GM12878 (cell line): ENCODE data around the gene EXO1. TPM values are rescaled to one million over a fixed set of nuclear protein-coding genes. Genes with fewer than 3 reads are reported as not detected.

Experiments
- CHD2 ChIP-seq: IDR thresholded peaks from 2 replicates; pipeline ENCODE4 v1.6.1; 2011; ENCODE audit warnings: low read depth, low read length, improper control_type of control experiment, borderline replicate concordance
- FOS ChIP-seq: IDR thresholded peaks from 3 replicates; pipeline ENCODE4 v1.6.1; 2011; ENCODE audit warnings: borderline replicate concordance; ENCODE audit not compliant: insufficient read length; ENCODE audit errors: extremely low read depth
- MTA3 ChIP-seq: IDR thresholded peaks from 2 replicates; pipeline ENCODE4 v1.6.1; 2012; ENCODE audit warnings: low read length, inconsistent platforms, borderline replicate concordance
- NRF1 ChIP-seq: conservative IDR thresholded peaks from 2 replicates; pipeline ENCODE4 v1.6.1; 2011; ENCODE audit warnings: mild to moderate bottlenecking, low read depth, low read length, improper control_type of control experiment
- RELA ChIP-seq: fragments of 450-650 bp; IDR thresholded peaks from 2 replicates; pipeline ENCODE4 v1.8.0; 2014; ENCODE audit warnings: borderline replicate concordance; ENCODE audit not compliant: partially characterized antibody
- polyA plus RNA-seq, 11 experiments: library from polyadenylated mRNA; depleted of rRNA in 4 of 11; unstranded in 6 of 11; stranded (reverse) in 5 of 11; fragments of >200 nt; fragmentation: Nextera tagmentation in 4 of 11; fragmentation: Illumina TruSeq in 1 of 11; extraction: Ambion mirVana in 4 of 11; extraction: Trizol in 1 of 11; gene quantifications; 1 replicate in 1 of 11; 2 replicates in 10 of 11; pipeline versions ENCODE4 v1.2.1 to v1.2.3, GENCODE V29; 2011 to 2016; ENCODE audit warnings: inconsistent platforms in 2 of 11, missing spikeins in 2 of 11, low read depth in 1 of 11
- total RNA-seq, 4 experiments: library from RNA; depleted of rRNA in 3 of 4; stranded (reverse); fragments of >200 nt in 3 of 4; fragmentation: Illumina TruSeq in 1 of 4; extraction: Trizol in 1 of 4; gene quantifications; 2 replicates each; pipeline versions ENCODE4 v1.2.1 to v1.2.3, GENCODE V29; 2013 to 2021
- TF ChIP-seq, protein P1 (sequence below): IDR thresholded peaks from 2 replicates; pipeline ENCODE4 v1.6.1; 2012; ENCODE audit warnings: mild to moderate bottlenecking, low read depth, low read length
- TF ChIP-seq, protein P2 (sequence below), 3 experiments: IDR thresholded peaks in 2 of 3; conservative IDR thresholded peaks in 1 of 3; 2 replicates each; pipeline ENCODE4 v1.5.1; 2011; ENCODE audit warnings: low read depth in 3 of 3, low read length in 3 of 3, mild to moderate bottlenecking in 3 of 3, control low read depth in 2 of 3, moderate library complexity in 2 of 3, inconsistent platforms in 1 of 3, mixed read lengths in 1 of 3; ENCODE audit not compliant: control insufficient read depth in 2 of 3, insufficient read depth in 1 of 3; ENCODE audit errors: extremely low read depth in 1 of 3
- TF ChIP-seq, protein P3 (sequence below): fragments of 450-650 bp; IDR thresholded peaks from 2 replicates; pipeline ENCODE4 v1.6.1; 2017; ENCODE audit warnings: borderline replicate concordance

The EXO1 gene
- total and polyA plus RNA-seq, 10 of the 15 experiments (the other 5 are each of a cell fraction or from before 2014, with no cell fraction given): 8.7 to 43.4 (median 30.6) TPM

DNA sequence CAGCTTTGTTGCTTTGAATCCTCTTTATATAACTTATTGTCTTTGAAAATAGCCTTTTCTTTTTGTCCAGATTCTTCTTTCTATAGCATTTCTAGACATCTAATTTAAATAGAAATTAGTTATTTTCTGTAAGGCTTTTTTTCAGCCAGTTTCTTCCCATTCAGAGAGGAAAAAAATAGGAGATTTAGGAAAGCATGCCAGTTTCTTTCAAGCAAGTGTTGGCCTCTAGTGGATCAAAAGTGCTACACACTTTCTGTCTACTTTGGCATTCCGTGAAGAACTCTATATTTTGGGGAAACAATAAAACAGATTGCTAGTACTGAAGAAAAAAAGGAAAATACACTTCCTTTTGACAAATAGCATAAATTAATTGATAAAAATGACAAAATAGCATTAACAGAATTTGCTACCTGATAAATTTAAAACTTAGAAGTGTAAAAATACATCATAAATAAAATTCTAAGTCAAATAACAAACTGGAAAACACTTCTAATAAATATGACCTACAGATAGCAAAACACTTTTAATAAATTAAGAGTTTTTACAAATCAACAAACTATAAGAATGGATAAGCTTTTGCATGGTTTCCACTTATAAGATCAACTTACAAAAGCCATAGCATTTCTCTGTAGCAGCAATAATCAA is 13.1 kb upstream of the EXO1 start (continued):
- TF ChIP-seq, protein P1, sequence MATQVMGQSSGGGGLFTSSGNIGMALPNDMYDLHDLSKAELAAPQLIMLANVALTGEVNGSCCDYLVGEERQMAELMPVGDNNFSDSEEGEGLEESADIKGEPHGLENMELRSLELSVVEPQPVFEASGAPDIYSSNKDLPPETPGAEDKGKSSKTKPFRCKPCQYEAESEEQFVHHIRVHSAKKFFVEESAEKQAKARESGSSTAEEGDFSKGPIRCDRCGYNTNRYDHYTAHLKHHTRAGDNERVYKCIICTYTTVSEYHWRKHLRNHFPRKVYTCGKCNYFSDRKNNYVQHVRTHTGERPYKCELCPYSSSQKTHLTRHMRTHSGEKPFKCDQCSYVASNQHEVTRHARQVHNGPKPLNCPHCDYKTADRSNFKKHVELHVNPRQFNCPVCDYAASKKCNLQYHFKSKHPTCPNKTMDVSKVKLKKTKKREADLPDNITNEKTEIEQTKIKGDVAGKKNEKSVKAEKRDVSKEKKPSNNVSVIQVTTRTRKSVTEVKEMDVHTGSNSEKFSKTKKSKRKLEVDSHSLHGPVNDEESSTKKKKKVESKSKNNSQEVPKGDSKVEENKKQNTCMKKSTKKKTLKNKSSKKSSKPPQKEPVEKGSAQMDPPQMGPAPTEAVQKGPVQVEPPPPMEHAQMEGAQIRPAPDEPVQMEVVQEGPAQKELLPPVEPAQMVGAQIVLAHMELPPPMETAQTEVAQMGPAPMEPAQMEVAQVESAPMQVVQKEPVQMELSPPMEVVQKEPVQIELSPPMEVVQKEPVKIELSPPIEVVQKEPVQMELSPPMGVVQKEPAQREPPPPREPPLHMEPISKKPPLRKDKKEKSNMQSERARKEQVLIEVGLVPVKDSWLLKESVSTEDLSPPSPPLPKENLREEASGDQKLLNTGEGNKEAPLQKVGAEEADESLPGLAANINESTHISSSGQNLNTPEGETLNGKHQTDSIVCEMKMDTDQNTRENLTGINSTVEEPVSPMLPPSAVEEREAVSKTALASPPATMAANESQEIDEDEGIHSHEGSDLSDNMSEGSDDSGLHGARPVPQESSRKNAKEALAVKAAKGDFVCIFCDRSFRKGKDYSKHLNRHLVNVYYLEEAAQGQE: no peak
- TF ChIP-seq, protein P2, sequence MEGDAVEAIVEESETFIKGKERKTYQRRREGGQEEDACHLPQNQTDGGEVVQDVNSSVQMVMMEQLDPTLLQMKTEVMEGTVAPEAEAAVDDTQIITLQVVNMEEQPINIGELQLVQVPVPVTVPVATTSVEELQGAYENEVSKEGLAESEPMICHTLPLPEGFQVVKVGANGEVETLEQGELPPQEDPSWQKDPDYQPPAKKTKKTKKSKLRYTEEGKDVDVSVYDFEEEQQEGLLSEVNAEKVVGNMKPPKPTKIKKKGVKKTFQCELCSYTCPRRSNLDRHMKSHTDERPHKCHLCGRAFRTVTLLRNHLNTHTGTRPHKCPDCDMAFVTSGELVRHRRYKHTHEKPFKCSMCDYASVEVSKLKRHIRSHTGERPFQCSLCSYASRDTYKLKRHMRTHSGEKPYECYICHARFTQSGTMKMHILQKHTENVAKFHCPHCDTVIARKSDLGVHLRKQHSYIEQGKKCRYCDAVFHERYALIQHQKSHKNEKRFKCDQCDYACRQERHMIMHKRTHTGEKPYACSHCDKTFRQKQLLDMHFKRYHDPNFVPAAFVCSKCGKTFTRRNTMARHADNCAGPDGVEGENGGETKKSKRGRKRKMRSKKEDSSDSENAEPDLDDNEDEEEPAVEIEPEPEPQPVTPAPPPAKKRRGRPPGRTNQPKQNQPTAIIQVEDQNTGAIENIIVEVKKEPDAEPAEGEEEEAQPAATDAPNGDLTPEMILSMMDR (IDR thresholded peaks at IDR 0.05 in 2 of 3, conservative IDR thresholded peaks at IDR 0.05 in 1 of 3; ENCODE audit: control insufficient read depth in 2 of 3, extremely low read depth in 1 of 3, insufficient read depth in 1 of 3, low read depth in 3 of 3, low read length in 3 of 3): peak; percentile 36 to 53 (median 47)
- TF ChIP-seq NRF1 (no peak), RELA (no peak), FOS (no peak), MTA3 (no peak), CHD2 (no peak)
- TF ChIP-seq, protein P3, sequence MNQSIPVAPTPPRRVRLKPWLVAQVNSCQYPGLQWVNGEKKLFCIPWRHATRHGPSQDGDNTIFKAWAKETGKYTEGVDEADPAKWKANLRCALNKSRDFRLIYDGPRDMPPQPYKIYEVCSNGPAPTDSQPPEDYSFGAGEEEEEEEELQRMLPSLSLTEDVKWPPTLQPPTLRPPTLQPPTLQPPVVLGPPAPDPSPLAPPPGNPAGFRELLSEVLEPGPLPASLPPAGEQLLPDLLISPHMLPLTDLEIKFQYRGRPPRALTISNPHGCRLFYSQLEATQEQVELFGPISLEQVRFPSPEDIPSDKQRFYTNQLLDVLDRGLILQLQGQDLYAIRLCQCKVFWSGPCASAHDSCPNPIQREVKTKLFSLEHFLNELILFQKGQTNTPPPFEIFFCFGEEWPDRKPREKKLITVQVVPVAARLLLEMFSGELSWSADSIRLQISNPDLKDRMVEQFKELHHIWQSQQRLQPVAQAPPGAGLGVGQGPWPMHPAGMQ: no peak
